Ovary (tissue), 9 donors: ENCODE data around the gene NAGLU. TPM values are rescaled to one million over a fixed set of nuclear protein-coding genes. Genes with fewer than 3 reads are reported as not detected.

ENCODE experiments used
- DNase-seq, 5 donors: peaks; one replicate each; pipeline ENCODE4 v3.0.0-alpha.2; 2019 to 2020
- H3K27ac ChIP-seq, 2 donors: fragments of 200-600 bp; one replicate each; pipeline versions ENCODE4 v1.5.1 to v1.8.0; 2019 to 2022
- H3K27me3 ChIP-seq: fragments of 200-600 bp; one replicate; pipeline ENCODE4 v1.8.0; 2022
- H3K36me3 ChIP-seq: fragments of 200-600 bp; sonication (generic); one replicate; pipeline ENCODE4 v1.5.1; 2019
- H3K4me1 ChIP-seq: one replicate; pipeline ENCODE4 v1.8.1; 2013; ENCODE audit warnings: mild to moderate bottlenecking, moderate library complexity; ENCODE audit not compliant: insufficient read depth
- H3K4me3 ChIP-seq: fragments of 200-600 bp; sonication (generic); one replicate; pipeline ENCODE4 v1.5.1; 2017
- H3K9me3 ChIP-seq, 2 donors: fragments of 200-600 bp in 1 of 2; sonication (generic) in 1 of 2; one replicate each; pipeline versions ENCODE4 v1.5.1 to v1.8.1; 2013 to 2019; ENCODE audit warnings: mild to moderate bottlenecking in 1 of 2, moderate library complexity in 1 of 2
- CTCF ChIP-seq, 3 donors: fragments of 450-650 bp in 2 of 3; fragments of 200-600 bp in 1 of 3; IDR thresholded peaks; one replicate each; pipeline versions ENCODE4 v1.5.1 to v1.8.0; 2016 to 2022; ENCODE audit warnings: antibody characterized with exemption in 3 of 3, mild to moderate bottlenecking in 1 of 3
- EP300 ChIP-seq: sonication (generic); formaldehyde crosslinking; IDR thresholded peaks from one replicate; pipeline ENCODE4 v1.6.1; 2017; ENCODE audit warnings: antibody characterized with exemption
- POLR2A ChIP-seq: fragments of 450-650 bp; IDR thresholded peaks from one replicate; pipeline ENCODE4 v1.6.1; 2017; ENCODE audit warnings: antibody characterized with exemption, mild to moderate bottlenecking, moderate library complexity
- WGBS, 3 donors: extraction: QIAGEN DNeasy Blood & Tissue Kit in 1 of 3; methylation state at CpG; one replicate each; pipeline versions ENCODE4 v1.1.5 to v1.1.7; 2013 to 2017; 5-methylcytosine and 5-hydroxymethylcytosine counted together
- intact Hi-C, 4 donors: fragments of 100-400 bp; cut with DNase I; formaldehyde crosslinking; loops; one replicate each; pipeline versions ENCODE4 v1.11.0 to v1.15.1; 2022 to 2023
- polyA plus RNA-seq, 2 donors: library from polyadenylated mRNA; stranded (reverse); fragments of 200-250 nt in 1 of 2; fragments of 350-450 nt in 1 of 2; fragmentation: Illumina TruSeq in 1 of 2; extraction: RNeasy Lipid Tissue Mini Kit (QIAGEN cat#74804) in 1 of 2; gene quantifications; one replicate each; pipeline ENCODE4 v1.2.3, GENCODE V29; 2013 to 2014
- total RNA-seq, 7 donors: library from RNA; depleted of rRNA in 2 of 7; stranded (reverse); fragments of >200 nt in 2 of 7; fragmentation: NEBNext Ultra II Directional in 3 of 7; extraction: Animal tissue kit (Norgen Biotek cat#: 25700) in 3 of 7; gene quantifications; one replicate each; pipeline versions ENCODE4 v1.1.0 to v1.2.4, GENCODE V29; 2016 to 2023
- donor health status: DM: no; HTN: no; CAD: no; lungs with moderate emphysema.
- donor health status: DM: no; HTN: no; CAD: no.
- donor health status: Bipolar disorder and iron deficiency.
- donor health status: DM: yes; HTN: yes; CAD: no.
- donor health status: DM: no; HTN: no; CAD: no.
- donor health status: DM: yes; HTN: yes; CAD: no.

Gene NAGLU
- total and polyA plus RNA-seq, 9 donors: 9.7 to 49.6 (median 40.0) TPM

- TF ChIP-seq CTCF (IDR thresholded peaks at IDR 0.05) (no peak), EP300 (no peak), POLR2A (no peak)
- H3K27me3 ChIP-seq: no peaks in the 10 kb centered on the region
- H3K27ac ChIP-seq: peak overlapping the region; percentile 87 to 92
- peak; percentile 83 to 92 (median 84) for DNase-seq
- peaks cover 69% of the 10 kb centered on the region for H3K4me1 ChIP-seq
- no peaks in the 10 kb centered on the region for H3K36me3 ChIP-seq
- no peaks in the 10 kb centered on the region for H3K9me3 ChIP-seq
- intact Hi-C loops: loop anchor here in 3 of 4 donors (5.0 to 10.0 kb wide), 3 partner anchors 93 to 206 kb away; partner anchors contain the start of gene CAVIN1 (in 1 of the 3)
- H3K4me3 ChIP-seq: no peak overlapping the region
- WGBS, 3 donors: 26 to 35% (median 32%) methylated on average over 9 of the region's 9 CpGs
Measured at GRCh38 chr17:42518046-42518754, 17.8 kb upstream of the NAGLU start.

GRCh38 chr17:42518755-42519545 is 17.1 kb upstream of the NAGLU start:
- Histone ChIP-seq H3K27ac (peak overlapping the region; percentile 87 to 92), H3K4me1 (peaks cover 62% of the 10 kb centered on the region), H3K36me3 (no peaks in the 10 kb centered on the region), H3K27me3 (no peaks in the 10 kb centered on the region), H3K9me3 (no peaks in the 10 kb centered on the region), H3K4me3 (no peak overlapping the region)
- peak; percentile 66 to 77 (median 72) for DNase-seq
- intact Hi-C loops: loop anchor here in 3 of 4 donors (5.0 to 10.0 kb wide), 3 partner anchors 94 to 207 kb away; partner anchors contain the start of gene CAVIN1 (in 1 of the 3)
- WGBS, 3 donors: 13 to 18% (median 15%) methylated on average over 6 of the region's 6 CpGs
- no peak for TF ChIP-seq EP300
- no peak for TF ChIP-seq CTCF (IDR thresholded peaks at IDR 0.05)
- no peak for TF ChIP-seq POLR2A

- intact Hi-C loops: loop anchor here (5.0 to 10.0 kb wide), 4 partner anchors 63 to 208 kb away; partner anchors contain the start of genes ATP6V0A1 (in 1 of the 4) and CAVIN1 (in 1 of the 4)
- peak; percentile 91 to 97 (median 95) for DNase-seq
- 1 to 8% (median 3%) methylated on average over 12 of the region's 12 CpGs for WGBS, 3 donors
- Histone ChIP-seq H3K4me1 (peaks cover 59% of the 10 kb centered on the region), H3K4me3 (no peak overlapping the region), H3K27me3 (no peaks in the 10 kb centered on the region), H3K36me3 (no peaks in the 10 kb centered on the region), H3K27ac (peak overlapping the region; percentile 87 to 92), H3K9me3 (no peaks in the 10 kb centered on the region)
- peak; percentile 66 for TF ChIP-seq EP300
- no peak for TF ChIP-seq POLR2A
- TF ChIP-seq CTCF (IDR thresholded peaks at IDR 0.05): peak in 1 of 3 donors; percentile 11
Measured at GRCh38 chr17:42519546-42520491, 16.2 kb upstream of the NAGLU start.
